ENCODE measurements around the gene HEATR1.

DNA sequence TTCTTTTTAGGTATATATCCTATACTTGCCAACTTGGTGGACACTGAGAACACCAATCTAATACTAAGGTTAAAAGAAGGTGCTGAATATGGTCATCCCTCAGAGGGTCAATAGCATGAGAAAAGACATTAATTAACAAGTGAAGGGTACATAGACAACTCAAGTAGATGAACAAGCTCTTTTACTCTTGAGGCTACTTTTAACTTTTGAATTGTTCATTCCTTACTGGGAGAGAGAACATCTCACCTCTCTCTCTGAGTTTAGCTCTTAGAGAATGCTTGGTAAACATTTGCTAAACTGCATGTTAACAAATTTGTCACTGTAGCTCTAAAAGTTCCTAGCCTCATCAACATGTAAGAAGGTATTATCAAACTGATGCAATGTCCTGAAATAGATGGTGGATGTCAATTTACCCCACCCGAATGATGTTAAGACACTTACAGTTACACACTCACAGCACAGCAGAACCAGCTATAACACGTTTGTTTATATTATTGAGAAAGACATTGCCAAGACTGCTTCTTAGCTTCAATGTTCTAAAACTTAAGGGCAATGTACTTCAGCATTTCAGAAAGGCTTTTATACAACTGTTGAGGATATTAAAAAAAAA lies 35.9 kb downstream of the HEATR1 start:
- TF ChIP-seq FOXA1 (IDR thresholded peaks at IDR 0.05), result no peak
- TF ChIP-seq SP1 (IDR thresholded peaks at IDR 0.05), result no peak

Data from HEK293T (cell line).